HG02759 (cell line): ENCODE data around the gene TXNDC11.

Experiments used
- ATAC-seq: cut with Tn5 transposase; IDR thresholded peaks from one replicate; pipeline ENCODE4 v1.9.1; 2021; ENCODE audit warnings: mild to moderate bottlenecking, moderate library complexity; ENCODE audit not compliant: unreplicated experiment

Gene TXNDC11

DNA sequence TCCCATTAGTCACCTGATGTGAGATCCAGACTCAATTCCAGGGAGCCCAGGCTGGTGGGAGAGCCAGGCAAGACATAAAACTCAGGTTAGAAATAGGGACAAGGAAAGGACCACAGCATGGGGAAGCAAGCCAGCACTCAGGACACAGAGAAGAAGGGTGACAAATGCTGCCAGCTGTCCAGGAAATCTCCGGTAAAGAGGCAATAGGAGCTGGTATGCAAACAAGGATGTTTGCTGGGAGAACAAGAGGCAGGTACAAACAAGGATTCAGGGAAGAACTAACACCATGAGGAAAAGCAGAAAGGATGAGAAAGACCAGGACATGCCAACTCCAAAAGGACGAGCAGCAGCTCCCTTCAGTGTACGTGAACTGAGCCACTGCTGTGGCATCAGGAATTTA lies 10.2 kb upstream of the TXNDC11 start:
- no peak for ATAC-seq

DNA sequence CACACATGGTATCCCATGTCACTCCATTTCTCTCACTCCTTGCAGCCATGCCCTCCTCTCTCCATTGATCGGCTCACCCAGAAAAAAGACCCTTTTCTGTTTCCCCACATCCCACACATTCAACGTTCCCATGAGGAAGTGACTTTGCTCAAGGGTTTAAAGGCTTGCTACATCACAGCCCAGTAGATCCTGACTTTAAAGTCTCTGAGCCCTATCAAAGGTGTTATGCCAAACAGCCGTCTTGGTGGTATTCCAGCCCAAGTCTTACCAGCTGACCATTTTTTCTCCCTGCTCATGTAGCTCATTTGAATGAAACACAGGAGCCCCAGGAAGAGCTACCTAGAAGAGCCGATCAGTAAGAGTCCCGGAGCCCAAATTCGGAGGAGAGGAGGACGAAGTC lies 7.4 kb upstream of the TXNDC11 start:
- no peak for ATAC-seq

DNA sequence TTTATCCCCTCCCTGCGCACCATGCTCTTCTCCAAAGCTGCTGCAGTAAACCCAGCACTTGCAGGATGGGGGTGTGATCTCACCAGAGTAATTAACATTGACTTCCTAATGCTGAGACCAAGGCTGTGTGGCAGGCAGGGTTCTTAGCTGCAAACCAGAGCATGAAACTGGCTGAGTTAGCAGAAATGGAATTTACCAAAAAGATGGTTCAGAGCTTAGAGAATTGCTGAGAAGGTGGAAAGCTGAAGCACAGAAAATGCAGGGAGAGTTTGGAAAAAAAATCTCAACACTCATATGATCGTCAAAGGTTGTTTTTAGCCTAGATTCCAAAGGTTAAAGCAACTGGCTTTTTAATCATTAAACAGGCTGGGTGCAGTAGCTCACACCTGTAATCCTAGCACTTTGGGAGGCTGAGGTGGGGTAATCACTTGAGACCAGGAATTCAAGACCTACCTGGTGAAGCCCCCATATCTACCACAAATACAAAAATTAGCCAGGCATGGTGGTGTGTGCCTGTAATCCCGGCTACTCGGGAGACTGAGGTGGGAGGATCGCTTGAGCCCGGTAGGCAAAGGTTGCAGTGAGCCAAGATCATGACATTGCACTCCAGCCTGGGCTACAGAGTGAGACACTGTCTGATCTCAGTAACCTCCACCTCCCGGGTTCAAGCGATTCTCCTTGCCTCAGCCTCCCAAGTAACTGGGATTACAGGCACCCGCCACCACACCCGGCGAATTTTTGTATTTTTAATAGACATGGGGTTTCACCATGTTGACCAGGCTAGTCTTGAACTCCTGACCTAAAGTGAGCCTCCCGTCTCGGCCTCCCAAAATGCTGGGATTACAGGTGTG lies 6.0 kb upstream of the TXNDC11 start:
- no peak for ATAC-seq

DNA sequence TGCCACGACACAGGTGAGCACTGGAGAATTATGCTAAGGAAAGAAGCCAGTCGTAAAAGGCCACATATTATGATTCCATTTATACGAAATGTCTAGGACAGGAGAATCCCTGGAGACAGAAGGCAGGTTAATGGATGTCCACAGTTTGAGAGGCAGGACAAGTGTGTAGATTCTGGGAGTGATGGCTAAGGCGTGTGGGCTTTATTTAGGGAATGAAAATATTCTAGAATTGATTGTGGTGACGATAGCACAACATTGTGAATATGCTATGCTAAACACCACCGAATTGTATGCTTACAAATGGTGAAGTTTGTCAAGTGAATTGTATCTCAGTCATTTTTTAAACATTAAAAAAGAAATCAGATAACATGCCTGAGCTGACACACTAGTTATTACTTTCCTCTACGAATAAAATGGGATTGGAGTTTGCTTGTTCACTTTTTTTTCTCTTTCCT lies 5.3 kb upstream of the TXNDC11 start:
- ATAC-seq, result no peak

DNA sequence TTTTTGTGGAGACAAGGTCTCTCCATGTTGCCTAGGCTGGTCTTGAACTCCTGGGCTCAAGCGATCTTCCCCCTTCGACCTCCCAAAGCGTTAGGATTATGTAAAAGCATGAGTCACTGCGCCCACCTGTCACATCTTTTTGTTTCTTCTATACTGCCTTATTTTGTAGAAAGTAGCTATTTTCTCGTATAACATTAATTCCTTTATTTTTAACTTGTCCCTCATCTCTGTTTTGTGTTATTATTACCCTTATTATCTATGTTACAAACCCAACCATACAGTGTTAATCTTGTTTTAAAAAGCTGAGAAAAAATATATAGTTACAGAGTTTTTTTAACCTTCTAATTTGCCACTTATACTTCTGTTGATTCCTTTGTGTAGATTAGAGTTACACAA lies 1.4 kb upstream of the TXNDC11 start:
- no peak for ATAC-seq

DNA sequence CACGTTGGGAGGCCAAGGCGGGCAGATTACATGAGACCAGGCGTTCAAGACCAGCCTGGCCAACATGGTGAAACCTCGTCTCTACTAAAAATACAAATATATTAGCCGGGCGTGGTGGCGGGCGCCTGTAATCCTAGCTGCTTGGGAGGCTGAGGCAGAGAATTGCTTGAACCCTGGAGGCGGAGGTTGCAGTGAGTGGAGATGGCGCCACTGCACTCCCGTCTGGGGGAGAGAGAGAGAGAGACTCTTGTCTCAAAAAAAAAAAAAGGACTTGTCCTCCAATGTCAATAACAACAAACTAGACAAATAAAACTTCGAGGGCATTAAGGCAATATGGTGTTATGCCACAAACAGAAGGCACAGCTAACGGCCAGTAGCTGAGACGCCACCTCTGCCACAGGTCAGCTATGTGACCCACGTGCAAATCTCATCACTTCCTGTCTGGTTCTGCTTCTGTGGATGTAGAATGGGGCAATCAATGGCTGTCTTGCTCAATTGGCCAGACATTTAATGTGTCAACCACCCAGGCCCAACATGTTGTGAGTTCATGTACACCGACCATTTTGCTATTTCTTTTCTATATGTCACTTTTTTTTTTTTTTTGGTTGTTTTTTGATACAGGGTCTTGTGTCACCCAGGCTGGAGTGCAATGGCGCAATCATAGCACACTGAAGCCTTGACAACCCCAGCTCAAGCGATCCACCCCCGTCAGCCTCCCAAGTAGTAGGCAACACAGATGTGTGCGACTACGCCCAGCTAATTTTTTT lies 834 bp upstream of the TXNDC11 start:
- no peak for ATAC-seq

DNA sequence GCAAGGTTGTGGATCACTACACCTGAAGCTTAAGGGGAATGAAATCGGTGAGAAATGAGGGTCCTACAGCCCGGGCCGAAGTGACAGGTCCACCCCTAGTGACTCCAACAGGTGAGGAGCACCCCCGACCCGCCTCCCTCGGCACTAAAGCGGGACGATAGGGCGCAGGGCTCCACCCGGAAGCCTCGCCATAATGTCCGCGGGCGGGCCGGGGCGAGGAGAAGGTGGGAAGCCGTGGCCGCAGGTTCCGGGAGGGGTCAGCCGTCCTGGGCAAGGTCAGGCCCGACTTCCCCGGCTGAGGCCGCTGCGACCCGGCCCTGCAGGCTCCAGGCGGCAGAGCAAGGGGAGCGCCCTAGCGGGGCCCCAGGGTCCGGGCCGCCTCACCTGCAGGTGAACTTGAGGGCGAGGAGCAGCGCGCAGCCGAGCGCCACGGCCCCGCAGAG lies 543 bp downstream of the TXNDC11 start:
- ATAC-seq, result no peak

DNA sequence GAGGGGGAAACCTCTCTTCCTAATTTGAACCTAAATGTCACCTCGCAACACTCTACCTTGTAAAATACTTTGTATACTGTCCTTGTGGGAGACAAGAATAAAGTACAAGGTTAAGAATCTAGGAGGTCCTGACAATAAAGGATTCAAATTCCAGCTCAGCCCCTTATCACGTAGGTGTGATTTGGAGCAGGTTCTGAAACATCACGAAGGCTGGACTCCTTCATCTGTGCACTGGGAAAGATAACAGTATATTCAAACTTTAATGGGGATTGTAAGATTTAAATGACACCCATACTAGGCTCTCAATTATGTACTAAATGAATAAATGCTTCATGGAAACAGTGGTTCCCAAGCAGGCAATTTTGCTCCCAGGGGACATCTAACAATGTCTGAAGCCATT lies 2.1 kb downstream of the TXNDC11 start:
- ATAC-seq, result no peak

DNA sequence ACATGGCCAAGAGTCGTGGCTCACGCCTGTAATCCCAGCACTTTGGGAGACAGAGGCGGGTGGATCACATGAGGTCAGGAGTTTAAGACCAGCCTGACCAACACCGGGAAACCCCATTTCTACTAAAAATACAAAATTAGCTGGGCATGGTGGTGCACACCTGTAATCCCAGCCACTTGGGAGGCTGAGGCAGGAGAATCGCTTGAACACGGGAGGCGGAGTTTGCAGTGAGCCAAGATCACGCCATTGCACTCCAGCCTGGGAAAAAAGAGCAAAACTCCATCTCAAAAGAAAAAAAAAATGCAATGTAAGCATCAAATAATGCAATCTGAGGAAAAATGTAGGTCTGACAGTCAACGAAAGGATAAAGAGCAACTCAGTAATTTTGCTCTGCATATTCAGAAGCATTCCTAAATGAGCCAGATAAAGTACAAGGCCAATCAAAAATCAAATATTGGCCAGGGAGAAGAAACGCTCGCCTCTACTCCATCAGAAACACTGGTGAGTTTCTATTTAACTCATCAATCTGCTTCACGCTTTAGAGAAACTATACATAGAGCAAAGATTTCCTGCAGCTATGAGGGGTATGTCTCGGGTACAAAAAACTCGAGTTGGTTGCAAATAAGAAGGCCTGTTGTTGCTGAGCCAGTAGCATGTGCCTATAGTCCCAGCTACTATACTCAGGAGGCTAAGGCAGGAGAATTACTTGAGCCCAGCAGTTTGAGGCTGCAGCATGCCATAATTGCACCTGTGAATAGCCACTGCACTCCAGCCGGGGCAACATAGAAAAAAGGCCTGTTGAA lies 3.7 kb downstream of the TXNDC11 start:
- no peak for ATAC-seq

DNA sequence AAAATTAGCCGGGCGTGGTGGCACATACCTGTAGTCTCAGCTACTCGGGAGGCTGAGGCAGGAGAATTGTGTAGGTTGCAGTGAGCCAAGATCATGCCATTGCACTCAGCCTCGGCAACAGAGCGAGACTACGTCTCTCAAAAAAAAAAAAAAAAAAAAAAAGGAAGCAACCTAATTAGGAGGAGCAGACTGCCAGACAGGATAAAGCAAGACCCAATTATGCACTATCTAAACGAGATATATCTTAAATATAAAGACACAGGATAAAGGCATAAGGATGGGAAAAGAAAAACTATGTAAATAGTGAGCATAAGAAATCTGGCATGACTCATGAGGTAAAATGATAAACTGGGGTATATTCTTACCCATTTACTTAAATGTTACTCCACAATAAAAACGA lies 4.9 kb downstream of the TXNDC11 start:
- ATAC-seq, result no peak

DNA sequence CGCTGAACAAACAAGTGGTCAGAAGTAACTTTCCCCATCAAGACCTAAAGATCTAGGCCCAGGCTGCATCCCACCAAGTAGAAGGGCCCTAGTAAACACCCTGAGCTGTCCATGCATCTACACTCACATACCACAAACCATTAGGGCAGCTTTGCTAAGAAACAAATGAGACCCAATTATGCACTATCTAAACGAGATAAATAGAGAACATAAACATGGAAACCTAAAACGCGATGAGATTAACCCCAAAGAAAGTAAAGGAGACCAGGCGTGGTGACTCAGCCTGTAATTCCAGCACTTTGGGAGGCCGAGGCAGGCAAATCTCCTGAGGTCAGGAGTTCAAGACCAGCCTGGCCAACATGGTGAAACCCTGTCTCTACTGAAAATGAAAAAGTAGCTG lies 5.8 kb downstream of the TXNDC11 start:
- ATAC-seq, result no peak

DNA sequence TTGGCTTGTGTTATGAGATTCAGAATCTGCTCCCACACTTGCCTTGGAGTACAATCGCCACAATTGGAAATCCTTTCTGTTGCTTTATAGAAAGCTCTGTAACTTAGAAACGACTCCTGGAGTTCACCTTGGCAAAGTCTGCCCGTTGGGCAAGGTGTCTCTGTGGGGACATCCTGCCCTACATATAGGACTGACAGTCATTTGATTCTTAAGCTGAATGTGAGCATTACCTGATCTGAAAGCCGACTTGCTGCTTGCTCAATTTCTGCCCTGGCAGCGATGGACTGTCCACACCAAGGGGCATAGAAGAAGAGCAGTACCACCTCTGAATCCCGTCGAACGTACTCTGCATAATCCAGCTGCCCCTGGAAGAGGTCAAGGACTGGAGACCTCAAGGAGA lies 6.9 kb downstream of the TXNDC11 start:
- ATAC-seq, result no peak

DNA sequence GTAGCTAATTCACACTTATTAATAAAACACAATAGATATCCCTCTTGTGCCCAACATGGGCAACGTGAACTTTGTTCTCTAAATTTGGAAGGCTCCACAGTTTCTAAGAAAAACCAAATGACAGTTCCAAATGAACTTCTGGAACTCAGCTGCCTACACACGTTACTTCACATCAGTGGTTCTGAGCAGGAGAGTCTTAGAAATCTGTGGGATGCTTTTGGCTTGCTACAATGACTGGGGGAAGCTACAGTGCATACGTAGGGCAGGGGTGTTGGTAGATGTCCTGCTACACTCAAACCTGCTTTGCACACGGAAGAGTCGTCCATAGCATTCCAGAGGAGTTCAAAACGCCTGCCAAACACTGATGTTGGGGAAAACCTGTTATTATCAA lies 8.0 kb downstream of the TXNDC11 start:
- ATAC-seq, result no peak

DNA sequence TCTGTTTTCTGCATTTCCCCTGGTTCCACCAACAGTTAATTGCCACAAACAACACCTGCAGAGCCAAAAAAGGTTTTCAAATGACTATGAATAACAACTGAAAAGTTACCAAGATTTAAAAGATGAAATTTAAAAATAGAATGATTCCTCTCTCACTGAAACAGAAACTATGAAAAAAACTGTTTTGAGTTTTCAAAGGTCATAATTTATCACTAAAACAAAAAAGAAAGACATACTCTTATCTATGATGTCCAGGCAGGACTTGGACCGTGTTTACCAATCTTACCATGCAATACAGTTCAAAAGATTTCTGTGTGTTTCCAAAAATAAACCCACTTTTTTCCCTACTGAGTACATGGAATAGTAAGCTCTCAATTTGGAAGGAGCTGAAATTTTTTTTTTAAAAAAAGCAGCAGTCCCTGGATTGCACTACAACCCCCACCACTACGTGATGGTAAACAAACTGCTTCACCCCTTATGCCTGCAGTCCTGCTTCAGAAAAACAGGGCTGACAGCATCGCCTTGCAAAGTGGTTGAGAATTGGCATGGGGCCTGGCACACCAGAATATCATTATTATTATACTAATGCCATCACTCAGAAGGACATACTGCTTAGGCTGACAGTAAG lies 8.5 kb downstream of the TXNDC11 start:
- ATAC-seq, result no peak

DNA sequence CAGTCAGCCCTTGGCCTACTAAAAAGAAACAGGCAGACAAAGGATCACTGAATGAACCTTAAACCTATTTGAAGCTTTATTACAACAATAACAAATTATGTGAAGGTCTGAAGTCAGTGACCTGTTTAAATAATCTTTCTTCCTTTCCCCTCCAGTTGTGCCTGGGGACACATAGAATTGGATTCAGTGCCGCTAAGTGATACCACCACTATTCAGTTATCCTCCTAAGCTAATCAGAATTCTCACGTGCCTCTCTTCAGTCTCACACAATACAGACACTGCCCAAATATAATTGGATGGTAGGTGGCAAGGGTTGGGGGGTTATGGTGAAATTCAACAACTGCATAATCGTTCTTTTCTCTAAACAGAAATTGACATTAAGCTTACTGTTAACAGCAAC lies 11.4 kb downstream of the TXNDC11 start:
- ATAC-seq, result no peak

DNA sequence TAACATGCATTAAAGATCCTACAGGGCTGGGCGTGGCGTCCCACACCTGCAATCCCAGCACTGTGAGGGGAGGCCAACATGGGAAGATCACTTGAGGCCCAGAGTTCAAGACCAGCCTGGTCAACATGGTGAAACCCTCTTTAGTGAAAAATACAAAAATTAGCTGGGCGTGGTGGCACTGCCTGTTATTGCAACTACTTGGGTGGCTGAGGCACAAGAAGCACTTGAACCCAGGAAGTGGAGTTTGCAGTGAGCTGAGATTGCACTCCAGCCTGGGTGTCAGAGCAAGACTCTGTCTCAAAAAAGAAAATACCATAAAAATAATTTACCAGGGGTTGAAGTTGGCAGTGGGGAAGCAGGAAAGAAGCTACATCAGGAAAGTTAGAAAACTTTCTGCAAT lies 12.9 kb downstream of the TXNDC11 start:
- ATAC-seq, result no peak

DNA sequence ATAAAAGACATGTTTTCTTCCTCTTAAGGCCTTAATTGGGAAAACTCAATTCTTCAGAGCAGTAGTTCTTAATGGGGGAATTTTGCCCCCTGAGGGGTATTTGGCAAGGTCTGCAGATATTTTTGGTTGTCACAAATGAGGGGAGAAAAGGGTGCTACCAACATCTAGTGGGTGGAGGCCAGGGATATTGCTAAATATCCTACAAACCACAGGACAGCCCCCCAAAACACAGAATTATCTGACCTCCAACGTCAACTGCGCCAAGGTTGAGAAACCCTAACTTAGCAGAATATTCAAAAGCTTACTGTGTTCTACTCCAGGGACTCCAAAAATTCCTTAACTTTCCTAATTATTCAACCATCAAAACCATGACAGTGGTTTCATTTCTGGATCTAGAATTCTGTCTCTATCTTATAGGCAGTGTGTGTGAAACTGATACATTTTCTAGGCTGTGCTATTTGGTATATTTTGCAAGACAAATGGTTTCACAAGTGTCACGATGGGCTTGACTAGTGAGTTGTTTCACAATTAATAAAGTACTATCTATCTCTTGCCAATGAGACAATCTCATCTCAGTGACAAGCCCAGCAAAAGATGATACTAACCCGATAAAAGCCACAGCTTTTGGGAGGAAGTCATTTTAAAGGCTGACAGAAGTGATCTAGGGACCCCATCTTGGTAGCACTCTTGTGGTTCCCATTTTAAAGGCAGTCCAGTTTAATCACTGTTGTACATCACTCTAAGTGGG lies 14.7 kb downstream of the TXNDC11 start:
- ATAC-seq, result no peak

DNA sequence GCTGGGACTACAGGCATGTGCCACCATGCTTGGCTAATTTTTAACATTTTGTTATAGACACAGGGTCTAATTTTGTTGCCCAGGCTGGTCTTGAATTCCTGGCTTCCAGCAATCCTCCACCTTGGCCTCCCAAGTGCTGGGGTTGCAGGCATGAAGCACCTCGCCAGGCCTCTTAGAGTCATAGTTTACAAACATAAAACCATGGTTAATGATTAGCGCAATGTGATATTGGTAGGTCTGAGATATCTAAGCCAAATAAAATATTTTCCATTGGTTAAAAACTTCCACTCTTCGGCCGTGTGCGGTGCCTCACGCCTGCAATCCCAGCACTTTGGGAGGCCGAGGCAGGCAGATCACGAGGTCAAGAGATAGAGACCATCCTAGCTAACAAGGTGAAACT lies 16.6 kb downstream of the TXNDC11 start:
- ATAC-seq, result no peak

DNA sequence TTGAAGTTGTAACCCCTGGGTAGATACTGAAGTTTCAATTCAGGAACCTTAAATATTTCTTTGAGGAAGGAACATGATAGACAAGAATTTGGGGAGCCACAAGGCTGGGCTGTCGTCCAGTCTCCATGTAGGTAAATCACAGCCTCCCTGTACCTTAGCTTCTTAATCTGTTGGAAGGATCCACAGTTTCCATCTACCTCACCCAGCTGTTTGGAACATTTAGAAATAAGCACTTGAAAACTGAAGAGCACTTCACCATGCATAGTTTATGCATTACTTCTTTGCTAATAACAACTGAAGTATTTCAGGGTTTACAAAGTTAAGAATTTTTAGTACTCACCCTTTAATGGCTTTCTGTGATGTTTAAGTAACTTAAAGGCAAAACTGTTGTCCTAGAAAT lies 17.2 kb downstream of the TXNDC11 start:
- no peak for ATAC-seq

DNA sequence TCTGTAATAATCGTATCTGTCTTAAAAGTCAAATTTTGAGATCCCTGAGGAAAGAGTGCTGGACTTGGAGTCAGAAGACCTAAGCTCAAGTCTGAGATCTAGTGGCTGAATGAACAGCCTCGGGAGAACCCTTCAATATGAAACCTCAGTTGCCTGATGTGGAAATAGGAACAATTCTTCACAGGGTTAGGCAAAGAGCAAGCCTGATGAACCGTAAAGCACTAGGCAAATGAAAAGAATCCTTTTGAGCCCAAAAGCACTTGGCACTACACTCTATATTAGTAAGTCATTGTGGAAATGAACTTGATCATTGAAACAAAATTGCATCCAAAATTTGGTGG lies 20.2 kb downstream of the TXNDC11 start:
- no peak for ATAC-seq
